ENCODE results near the gene ANAPC16.
A peak's percentile ranks its signal among the peaks of the same experiment; 100 is the strongest.

ANAPC16 gene

DNA sequence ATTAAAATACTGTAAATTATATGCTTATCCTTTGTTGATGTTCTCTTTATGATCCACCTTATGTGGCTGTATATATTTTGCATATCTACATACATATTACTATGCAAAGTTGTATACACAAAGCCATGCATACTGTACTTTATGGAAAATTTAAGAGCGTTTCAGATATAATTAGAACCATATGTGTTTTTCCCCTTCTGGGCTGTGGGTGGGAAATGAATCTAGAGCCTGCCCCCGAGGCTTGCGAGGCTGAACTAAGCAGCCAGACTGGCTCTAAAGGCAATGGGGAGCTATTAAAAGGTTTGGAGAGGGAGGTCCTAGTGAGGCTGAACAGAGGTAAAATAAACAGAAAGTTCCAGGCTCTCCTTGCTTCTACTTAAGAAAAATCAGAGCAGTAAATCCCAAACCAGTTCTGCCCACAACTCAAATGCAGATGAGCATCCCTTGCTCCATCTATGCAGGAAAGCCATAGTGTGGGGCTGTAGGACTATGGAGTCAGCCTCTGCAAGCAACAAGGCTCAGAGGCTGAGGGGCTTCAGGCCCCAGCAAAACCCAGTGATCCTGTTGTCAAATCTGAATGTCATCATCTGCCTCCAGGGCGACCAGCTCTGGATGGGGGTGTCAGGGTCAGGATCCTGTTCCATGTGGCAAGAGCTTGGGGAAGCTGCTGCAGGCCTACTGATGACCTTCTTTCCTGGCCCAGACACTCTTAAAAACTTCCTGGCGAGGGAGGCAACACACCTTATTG is 43.9 kb downstream of the ANAPC16 start:
- DNase-seq (ENCODE audit: low read depth, low spot score), result peak; percentile 90
- H3K9ac ChIP-seq (ENCODE audit: insufficient read length), result peak overlapping the region; percentile 78
- H3K36me3 ChIP-seq (ENCODE audit: insufficient read depth, low read length), result no peaks in the 10 kb centered on the region
- no peaks in the 10 kb centered on the region for H3K9me3 ChIP-seq (ENCODE audit: low read depth, low read length)
- TF ChIP-seq FOXP2 (optimal IDR thresholded peaks at IDR 0.05; ENCODE audit: control extremely low read depth, extremely low read length, insufficient read depth), result peak; percentile 81
- no peak for TF ChIP-seq EZH2 (IDR thresholded peaks at IDR 0.05)
- TF ChIP-seq POLR2AphosphoS5 (IDR thresholded peaks at IDR 0.05; ENCODE audit: borderline replicate concordance, low read depth, low read length), result no peak; the same call in none of the 2 replicates
- H3K4me3 ChIP-seq, result peak overlapping the region; percentile 76
- peak overlapping the region; percentile 99 for H3K27ac ChIP-seq

DNA sequence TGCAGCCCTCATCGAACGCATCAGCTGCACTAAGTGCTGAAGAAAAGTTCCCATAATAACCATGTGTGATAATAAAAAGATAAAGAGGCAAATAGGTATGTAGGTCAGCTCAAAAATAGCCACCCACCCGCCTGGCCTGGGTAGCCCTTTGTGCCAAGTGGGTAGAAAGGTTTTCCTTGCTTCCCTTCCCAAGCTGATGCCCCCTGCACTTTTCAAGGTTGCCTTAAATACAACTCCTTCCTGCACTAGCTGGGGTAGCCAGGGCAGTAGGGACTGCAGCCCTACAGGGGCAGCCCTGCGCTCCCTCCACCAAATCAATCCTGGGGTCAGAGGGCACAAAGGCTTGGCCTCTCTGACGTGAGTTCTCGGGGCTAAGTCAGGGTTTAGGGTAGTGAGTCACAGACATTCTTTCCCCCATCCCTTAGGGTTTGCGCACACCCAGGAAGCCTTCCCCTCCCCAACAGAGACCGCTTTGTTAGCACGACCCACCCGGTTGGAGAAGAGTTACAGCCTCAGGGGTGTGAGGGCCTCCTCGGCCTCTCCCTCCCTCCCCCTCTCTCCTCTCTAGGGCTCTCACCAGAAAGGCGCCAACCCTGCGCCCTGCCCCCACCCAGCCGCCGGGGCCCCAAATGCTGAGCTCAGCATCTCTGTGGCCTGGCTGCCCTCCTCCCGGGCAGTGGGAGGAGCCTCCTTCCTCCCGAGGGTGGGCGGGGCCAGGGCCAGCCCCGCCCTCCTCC is 44.6 kb downstream of the ANAPC16 start:
- Histone ChIP-seq H3K27ac (peak overlapping the region; percentile 99), H3K9me3 (ENCODE audit: low read depth, low read length) (no peaks in the 10 kb centered on the region), H3K36me3 (ENCODE audit: insufficient read depth, low read length) (no peaks in the 10 kb centered on the region), H3K9ac (ENCODE audit: insufficient read length) (peak overlapping the region; percentile 78), H3K4me3 (peak overlapping the region; percentile 76)
- TF ChIP-seq EZH2 (IDR thresholded peaks at IDR 0.05), result no peak
- TF ChIP-seq POLR2AphosphoS5 (IDR thresholded peaks at IDR 0.05; ENCODE audit: borderline replicate concordance, low read depth, low read length), result peak; percentile 48; the same call in 1 of the 2 replicates
- TF ChIP-seq FOXP2 (optimal IDR thresholded peaks at IDR 0.05; ENCODE audit: control extremely low read depth, extremely low read length, insufficient read depth), result peak; percentile 84
- DNase-seq (ENCODE audit: low read depth, low spot score), result no peak

DNA sequence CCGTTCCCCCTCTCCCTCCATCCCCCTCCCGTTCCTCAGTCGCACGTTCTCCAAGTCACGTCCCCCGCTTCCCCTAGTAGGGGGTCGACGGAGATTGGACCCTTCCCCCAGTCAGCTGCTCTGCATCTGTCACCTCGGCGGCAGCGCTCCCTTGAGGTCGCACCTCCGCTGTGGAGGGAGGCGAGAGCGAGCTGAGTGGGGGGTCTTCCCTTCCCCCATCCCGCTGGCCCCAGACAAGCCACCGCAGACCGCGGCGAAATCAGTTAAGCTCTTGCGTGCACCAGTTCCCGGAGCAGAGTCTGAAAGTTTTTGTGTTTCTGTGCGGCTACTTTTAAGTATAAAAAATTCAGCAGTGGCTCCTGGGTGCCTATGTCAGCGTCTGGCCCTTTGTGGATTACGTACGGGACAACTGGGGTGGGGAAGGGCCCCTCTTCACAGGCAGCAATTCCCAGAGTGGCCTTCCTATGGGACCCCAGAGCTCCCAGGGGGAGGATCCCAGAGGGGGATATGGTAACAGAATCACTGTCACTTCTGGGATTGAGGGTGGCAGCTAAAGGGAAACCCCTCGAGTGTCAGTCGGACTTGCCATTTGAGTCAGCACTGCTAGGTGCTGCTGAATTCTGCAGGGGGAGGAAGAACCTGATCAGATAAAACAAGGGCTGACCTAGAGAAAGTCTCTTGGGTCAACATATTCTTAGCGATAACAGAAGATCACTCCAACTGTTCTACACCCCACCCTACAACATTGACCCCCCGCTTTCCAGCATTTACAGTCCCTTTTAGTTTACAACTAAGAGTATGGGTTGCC is 45.4 kb downstream of the ANAPC16 start:
- DNase-seq (ENCODE audit: low read depth, low spot score), result no peak
- Histone ChIP-seq H3K9ac (ENCODE audit: insufficient read length) (peak overlapping the region; percentile 76), H3K36me3 (ENCODE audit: insufficient read depth, low read length) (no peaks in the 10 kb centered on the region), H3K4me3 (peak overlapping the region; percentile 76), H3K27ac (peak overlapping the region; percentile 99), H3K9me3 (ENCODE audit: low read depth, low read length) (no peaks in the 10 kb centered on the region)
- TF ChIP-seq POLR2AphosphoS5 (IDR thresholded peaks at IDR 0.05; ENCODE audit: borderline replicate concordance, low read depth, low read length) (peak; percentile 39; the same call in 1 of the 2 replicates), EZH2 (IDR thresholded peaks at IDR 0.05) (no peak)

DNA sequence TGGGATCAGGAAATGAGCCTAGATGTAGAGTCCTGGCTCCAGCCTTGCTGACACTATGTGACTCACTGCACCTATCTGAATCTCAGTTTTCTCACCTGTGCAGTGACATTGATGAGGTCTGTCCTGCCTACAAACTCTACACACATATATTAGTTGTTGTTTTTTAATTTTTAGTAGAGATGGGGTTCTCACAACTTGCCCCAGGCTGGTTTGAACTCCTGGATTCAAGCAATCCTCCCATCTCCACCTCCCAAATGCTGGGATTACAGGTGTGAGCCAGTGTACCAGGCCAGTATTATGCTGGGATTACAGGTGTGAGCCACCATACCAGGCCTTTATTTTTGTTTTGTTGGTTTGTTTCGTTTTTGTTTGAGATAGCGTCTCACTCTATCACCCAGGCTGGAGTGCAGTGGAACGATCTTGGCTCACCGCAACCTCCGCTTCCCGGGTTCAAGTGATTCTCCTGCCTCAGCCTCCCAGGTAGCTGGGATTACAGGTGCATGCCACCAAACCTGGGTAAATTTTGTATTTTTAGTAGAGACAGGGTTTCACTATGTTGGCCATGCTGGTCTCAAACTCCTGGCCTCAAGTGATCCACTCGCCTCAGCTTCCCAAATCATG is 46.1 kb downstream of the ANAPC16 start:
- peak overlapping the region; percentile 99 for H3K27ac ChIP-seq
- no peaks in the 10 kb centered on the region for H3K36me3 ChIP-seq (ENCODE audit: insufficient read depth, low read length)
- no peak overlapping the region for H3K4me3 ChIP-seq
- TF ChIP-seq EZH2 (IDR thresholded peaks at IDR 0.05) (no peak), POLR2AphosphoS5 (IDR thresholded peaks at IDR 0.05; ENCODE audit: borderline replicate concordance, low read depth, low read length) (no peak), FOXP2 (optimal IDR thresholded peaks at IDR 0.05; ENCODE audit: control extremely low read depth, extremely low read length, insufficient read depth) (no peak)
- H3K9ac ChIP-seq (ENCODE audit: insufficient read length), result peak overlapping the region; percentile 76
- DNase-seq (ENCODE audit: low read depth, low spot score), result no peak
- H3K9me3 ChIP-seq (ENCODE audit: low read depth, low read length), result no peaks in the 10 kb centered on the region

DNA sequence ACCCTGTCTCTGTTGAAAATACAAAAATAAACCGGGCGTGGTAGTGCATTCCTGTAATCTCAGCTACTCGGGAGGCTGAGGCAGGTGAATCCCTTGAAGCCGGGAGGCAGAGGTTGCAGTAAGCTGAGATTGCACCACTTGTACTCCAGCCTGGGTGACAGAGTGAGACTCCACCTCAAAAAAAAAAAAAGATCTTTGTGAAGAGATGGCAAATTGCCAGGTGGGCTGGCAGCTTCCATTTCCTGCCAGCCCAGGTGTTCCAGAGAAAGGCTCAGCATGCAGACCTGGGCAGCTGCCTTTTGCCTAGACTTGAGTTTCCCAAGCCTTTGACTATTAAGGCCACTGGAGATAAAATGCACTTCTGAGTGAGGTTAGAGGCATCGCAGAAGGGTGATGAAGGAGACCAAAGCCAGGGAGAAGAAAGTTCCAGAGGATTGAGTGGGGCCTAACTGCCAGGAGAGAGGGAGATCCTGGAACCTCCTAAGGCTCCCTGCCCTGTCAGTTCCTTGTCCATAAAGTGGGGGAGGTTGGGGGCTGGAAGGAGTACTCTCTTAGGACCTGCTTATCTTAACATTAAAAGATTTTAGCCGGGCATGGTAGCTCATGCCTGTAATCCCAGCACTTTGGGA is 47.9 kb downstream of the ANAPC16 start:
- H3K27ac ChIP-seq, result 0 out of 2 replicates have a peak overlapping the region, but pooled peaks have one; percentile 42
- no peak for DNase-seq (ENCODE audit: low read depth, low spot score)
- H3K4me3 ChIP-seq, result no peak overlapping the region
- no peaks in the 10 kb centered on the region for H3K9me3 ChIP-seq (ENCODE audit: low read depth, low read length)
- H3K9ac ChIP-seq (ENCODE audit: insufficient read length), result no peak overlapping the region
- no peaks in the 10 kb centered on the region for H3K36me3 ChIP-seq (ENCODE audit: insufficient read depth, low read length)
- TF ChIP-seq POLR2AphosphoS5 (IDR thresholded peaks at IDR 0.05; ENCODE audit: borderline replicate concordance, low read depth, low read length) (no peak), EZH2 (IDR thresholded peaks at IDR 0.05) (no peak), FOXP2 (optimal IDR thresholded peaks at IDR 0.05; ENCODE audit: control extremely low read depth, extremely low read length, insufficient read depth) (no peak)

DNA sequence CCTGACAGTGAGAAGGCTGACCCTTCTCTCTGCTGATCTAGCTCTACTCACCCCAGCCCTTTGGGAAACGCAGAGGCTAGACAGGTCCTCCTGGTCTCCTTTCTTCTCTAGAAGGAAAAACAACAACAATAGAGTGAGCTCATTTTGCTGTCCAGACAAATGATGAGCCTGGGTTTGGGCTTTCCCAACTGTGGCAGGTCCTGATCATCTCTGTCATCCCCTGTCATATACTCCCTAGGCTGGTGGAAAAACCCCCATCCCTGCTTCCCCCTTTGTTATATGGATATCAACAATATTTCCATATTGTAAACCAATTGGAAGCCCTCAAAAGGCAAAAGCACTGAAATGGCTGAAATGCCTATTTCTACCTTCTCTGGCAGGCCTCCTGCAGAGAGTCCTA is 48.7 kb downstream of the ANAPC16 start:
- no peak for DNase-seq (ENCODE audit: low read depth, low spot score)
- no peak overlapping the region for H3K4me3 ChIP-seq
- H3K27ac ChIP-seq, result peak overlapping the region; percentile 68; the same call in 1 of the 2 replicates
- H3K9ac ChIP-seq (ENCODE audit: insufficient read length), result no peak overlapping the region
- no peaks in the 10 kb centered on the region for H3K36me3 ChIP-seq (ENCODE audit: insufficient read depth, low read length)
- TF ChIP-seq EZH2 (IDR thresholded peaks at IDR 0.05) (no peak), POLR2AphosphoS5 (IDR thresholded peaks at IDR 0.05; ENCODE audit: borderline replicate concordance, low read depth, low read length) (no peak), FOXP2 (optimal IDR thresholded peaks at IDR 0.05; ENCODE audit: control extremely low read depth, extremely low read length, insufficient read depth) (no peak)
- no peaks in the 10 kb centered on the region for H3K9me3 ChIP-seq (ENCODE audit: low read depth, low read length)

DNA sequence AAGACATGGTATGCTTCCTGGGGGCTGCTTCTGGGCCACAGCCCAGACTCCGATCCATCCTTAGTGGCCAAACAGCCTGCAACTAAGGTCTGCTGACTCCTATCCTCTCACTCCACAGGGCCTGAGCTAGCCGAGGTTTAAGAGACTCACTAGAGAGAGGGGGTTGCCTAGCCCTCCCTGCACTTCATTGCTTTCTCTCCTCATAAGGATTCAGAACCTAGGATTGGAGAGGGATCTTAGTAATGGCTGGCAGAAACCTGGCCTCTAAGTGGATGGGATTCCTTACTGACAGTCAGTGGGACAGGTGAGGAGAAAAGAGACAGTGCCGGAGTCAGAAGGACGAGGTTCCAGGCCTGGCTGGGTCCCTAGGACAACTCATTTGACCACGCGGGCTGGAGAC is 49.7 kb downstream of the ANAPC16 start:
- H3K4me3 ChIP-seq, result no peak overlapping the region
- no peak for DNase-seq (ENCODE audit: low read depth, low spot score)
- H3K9ac ChIP-seq (ENCODE audit: insufficient read length), result no peak overlapping the region
- no peaks in the 10 kb centered on the region for H3K36me3 ChIP-seq (ENCODE audit: insufficient read depth, low read length)
- TF ChIP-seq POLR2AphosphoS5 (IDR thresholded peaks at IDR 0.05; ENCODE audit: borderline replicate concordance, low read depth, low read length), result no peak
- TF ChIP-seq EZH2 (IDR thresholded peaks at IDR 0.05), result no peak
- no peak for TF ChIP-seq FOXP2 (optimal IDR thresholded peaks at IDR 0.05; ENCODE audit: control extremely low read depth, extremely low read length, insufficient read depth)
- peak overlapping the region; percentile 68 for H3K27ac ChIP-seq
- H3K9me3 ChIP-seq (ENCODE audit: low read depth, low read length), result no peaks in the 10 kb centered on the region

Data from SK-N-MC (cell line).